DND-41 (cell line): ENCODE results near the gene PUM2.

Source experiments
- ATAC-seq: fragments of 200-7000 bp; cut with Tn5 transposase; 3 replicates; pipeline ENCODE4 v1.9.1; 2021; ENCODE audit warnings: low read depth; ENCODE audit not compliant: insufficient read depth
- DNase-seq: peaks from one replicate; pipeline ENCODE4 v3.0.0-alpha.2; 2020
- H2AFZ ChIP-seq: 2 replicates; pipeline ENCODE4 v1.6.0; 2012; ENCODE audit warnings: low read depth, low read length
- H3K27ac ChIP-seq: 2 replicates; pipeline ENCODE4 v1.5.1; 2012; ENCODE audit warnings: low read length, inconsistent platforms
- H3K27me3 ChIP-seq: fragments of 200-600 bp; sonication (generic); 2 replicates; pipeline ENCODE4 v1.6.0; 2012; ENCODE audit warnings: low read length, mild to moderate bottlenecking, inconsistent platforms; ENCODE audit not compliant: insufficient read depth, poor library complexity
- H3K36me3 ChIP-seq: 2 replicates; pipeline ENCODE4 v1.5.1; 2012; ENCODE audit warnings: low read length, inconsistent platforms; ENCODE audit not compliant: insufficient read depth
- H3K4me1 ChIP-seq: 2 replicates; pipeline ENCODE4 v1.5.1; 2012; ENCODE audit warnings: mild to moderate bottlenecking, low read length; ENCODE audit not compliant: insufficient read depth
- H3K4me2 ChIP-seq: 2 replicates; pipeline ENCODE4 v1.6.0; 2012; ENCODE audit warnings: mild to moderate bottlenecking, moderate library complexity, low read length, inconsistent platforms; ENCODE audit not compliant: insufficient read depth
- H3K4me3 ChIP-seq, 2 experiments: fragments of 200-600 bp in 1 of 2; shearing (Covaris generic) in 1 of 2; 2 replicates each; pipeline ENCODE4 v1.5.1; 2012 to 2016; ENCODE audit warnings: inconsistent platforms in 2 of 2, low read length in 2 of 2, mild to moderate bottlenecking in 2 of 2, low read depth in 1 of 2, moderate library complexity in 1 of 2
- H3K79me2 ChIP-seq: 2 replicates; pipeline ENCODE4 v1.6.0; 2012; ENCODE audit warnings: low read length, inconsistent platforms; ENCODE audit not compliant: insufficient read depth
- H3K9ac ChIP-seq: 2 replicates; pipeline ENCODE4 v1.6.0; 2012; ENCODE audit warnings: low read depth, mild to moderate bottlenecking, inconsistent platforms, low read length, moderate library complexity
- H3K9me3 ChIP-seq: 2 replicates; pipeline ENCODE4 v1.5.1; 2012; ENCODE audit warnings: low read length, moderate library complexity, mild to moderate bottlenecking, inconsistent platforms; ENCODE audit not compliant: insufficient read depth, severe bottlenecking
- H4K20me1 ChIP-seq: 2 replicates; pipeline ENCODE4 v1.6.0; 2012; ENCODE audit warnings: low read length; ENCODE audit not compliant: insufficient read depth
- CTCF ChIP-seq: IDR thresholded peaks from 2 replicates; pipeline ENCODE4 v1.5.1; 2012; ENCODE audit warnings: borderline replicate concordance, low read length, moderate library complexity, mild to moderate bottlenecking; ENCODE audit not compliant: poor library complexity, severe bottlenecking; ENCODE audit errors: extremely low read depth
- EZH2 ChIP-seq: IDR thresholded peaks from 3 replicates; pipeline ENCODE4 v1.6.1; 2012; ENCODE audit warnings: borderline replicate concordance, low read depth, mild to moderate bottlenecking, moderate library complexity, low read length, inconsistent platforms; ENCODE audit not compliant: severe bottlenecking

PUM2 gene

GRCh38 chr2:20366672-20367116 is 16.1 kb upstream of the PUM2 start:
- Histone ChIP-seq H3K4me3 (no peak overlapping the region), H3K79me2 (no peaks in the 10 kb centered on the region), H3K9me3 (no peaks in the 10 kb centered on the region), H3K27ac (no peak overlapping the region), H3K27me3 (no peaks in the 10 kb centered on the region), H3K4me2 (no peak overlapping the region), H3K9ac (no peak overlapping the region), H2AFZ (no peak overlapping the region), H4K20me1 (no peaks in the 10 kb centered on the region), H3K36me3 (no peaks in the 10 kb centered on the region), H3K4me1 (no peaks in the 10 kb centered on the region)
- ATAC-seq (no peak), DNase-seq (no peak)
- TF ChIP-seq CTCF: no peak
- TF ChIP-seq EZH2: no peak

- H3K27me3 ChIP-seq: no peaks in the 10 kb centered on the region
- TF ChIP-seq CTCF: no peak
- no peak for TF ChIP-seq EZH2
- no peaks in the 10 kb centered on the region for H3K36me3 ChIP-seq
- no peaks in the 10 kb centered on the region for H4K20me1 ChIP-seq
- no peak overlapping the region for H3K9ac ChIP-seq
- no peak overlapping the region for H3K4me2 ChIP-seq
- H3K4me1 ChIP-seq: no peaks in the 10 kb centered on the region
- H3K4me3 ChIP-seq: no peak overlapping the region
- H3K79me2 ChIP-seq: no peaks in the 10 kb centered on the region
- no peak overlapping the region for H3K27ac ChIP-seq
- H2AFZ ChIP-seq: no peak overlapping the region
- no peaks in the 10 kb centered on the region for H3K9me3 ChIP-seq
- ATAC-seq (no peak), DNase-seq (no peak)
Measured at GRCh38 chr2:20365249-20365817, 14.7 kb upstream of the PUM2 start.

- DNase-seq (no peak), ATAC-seq (no peak)
- Histone ChIP-seq H2AFZ (no peak overlapping the region), H3K9me3 (no peaks in the 10 kb centered on the region), H3K9ac (no peak overlapping the region), H3K36me3 (no peaks in the 10 kb centered on the region), H3K4me3 (no peak overlapping the region), H3K4me2 (no peak overlapping the region), H3K79me2 (no peaks in the 10 kb centered on the region), H3K27ac (no peak overlapping the region), H3K4me1 (no peaks in the 10 kb centered on the region), H3K27me3 (no peaks in the 10 kb centered on the region), H4K20me1 (no peaks in the 10 kb centered on the region)
- TF ChIP-seq EZH2 (no peak), CTCF (no peak)
Measured at GRCh38 chr2:20363578-20363977, 12.9 kb upstream of the PUM2 start.

GRCh38 chr2:20362701-20363435 is 12.2 kb upstream of the PUM2 start:
- no peaks in the 10 kb centered on the region for H3K27me3 ChIP-seq
- ATAC-seq: no peak
- no peaks in the 10 kb centered on the region for H3K4me1 ChIP-seq

More at GRCh38 chr2:20362701-20363435, 12.2 kb upstream of the PUM2 start:
- H3K27ac ChIP-seq: no peak overlapping the region
- H3K4me3 ChIP-seq: no peak overlapping the region
- no peak overlapping the region for H3K9ac ChIP-seq
- no peaks in the 10 kb centered on the region for H3K79me2 ChIP-seq
- H3K9me3 ChIP-seq: no peaks in the 10 kb centered on the region
- no peak for DNase-seq
- H4K20me1 ChIP-seq: no peaks in the 10 kb centered on the region
- H3K36me3 ChIP-seq: no peaks in the 10 kb centered on the region
- H3K4me2 ChIP-seq: no peak overlapping the region
- TF ChIP-seq EZH2 (no peak), CTCF (no peak)
- no peak overlapping the region for H2AFZ ChIP-seq
